Activated CD4-positive, alpha-beta T cell treated with anti-CD3 and anti-CD28 coated beads for 4 hours (primary cell): Measurements from ENCODE around the gene CCDC78.

ENCODE experiments used
- DNase-seq, 2 donors: peaks; one replicate each; pipeline ENCODE4 v3.0.0-alpha.2; 2020

CCDC78 gene

DNA sequence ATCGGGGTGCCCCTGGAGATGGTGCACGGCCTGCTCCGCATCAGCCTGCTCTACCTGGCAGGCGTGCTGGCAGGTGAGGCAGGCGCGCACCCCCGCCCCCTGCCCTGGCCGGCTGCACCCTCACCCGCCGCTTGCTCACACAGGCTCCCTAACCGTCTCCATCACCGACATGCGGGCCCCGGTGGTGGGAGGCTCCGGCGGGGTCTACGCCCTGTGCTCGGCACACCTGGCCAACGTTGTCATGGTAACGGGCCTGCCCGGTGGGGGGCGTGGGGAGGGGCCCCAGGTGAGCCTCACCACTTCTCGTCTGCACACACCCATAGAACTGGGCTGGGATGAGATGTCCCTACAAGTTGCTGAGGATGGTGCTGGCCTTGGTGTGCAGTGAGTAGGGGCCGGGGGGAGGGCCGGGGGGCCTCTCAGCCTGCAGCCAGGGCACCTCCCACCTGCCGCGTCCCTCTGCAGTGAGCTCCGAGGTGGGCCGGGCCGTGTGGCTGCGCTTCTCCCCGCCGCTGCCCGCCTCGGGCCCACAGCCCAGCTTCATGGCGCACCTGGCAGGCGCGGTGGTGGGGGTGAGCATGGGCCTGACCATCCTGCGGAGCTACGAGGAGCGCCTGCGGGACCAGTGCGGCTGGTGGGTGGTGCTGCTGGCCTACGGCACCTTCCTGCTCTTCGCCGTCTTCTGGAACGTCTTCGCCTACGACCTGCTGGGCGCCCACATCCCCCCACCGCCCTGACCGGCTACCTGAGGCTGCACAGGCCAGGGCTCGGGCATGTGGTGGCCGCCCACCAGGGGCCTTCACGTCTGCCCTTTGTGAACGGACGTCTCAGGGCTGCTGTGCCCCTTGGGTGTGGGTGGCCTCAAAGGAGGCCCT, 48.7 kb downstream of the CCDC78 start:
- no peak for DNase-seq

DNA sequence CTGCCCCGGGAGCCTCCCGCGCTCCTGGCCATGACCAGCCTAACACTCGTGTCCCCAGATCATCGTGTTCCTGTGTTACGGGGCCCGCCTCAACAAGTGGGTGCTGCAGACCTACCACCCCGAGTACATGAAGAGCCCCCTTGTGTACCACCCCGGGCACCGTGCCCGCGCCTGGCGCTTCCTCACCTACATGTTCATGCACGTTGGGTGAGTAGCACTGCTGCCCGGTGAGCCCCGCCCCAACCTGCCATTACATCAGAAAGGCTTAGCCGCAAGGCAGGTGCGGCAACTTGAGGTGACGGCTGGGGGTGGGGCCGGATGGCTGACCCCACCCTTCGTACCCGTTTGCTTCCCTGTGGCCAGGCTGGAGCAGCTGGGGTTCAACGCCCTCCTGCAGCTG, 49.3 kb downstream of the CCDC78 start:
- no peak for DNase-seq

DNA sequence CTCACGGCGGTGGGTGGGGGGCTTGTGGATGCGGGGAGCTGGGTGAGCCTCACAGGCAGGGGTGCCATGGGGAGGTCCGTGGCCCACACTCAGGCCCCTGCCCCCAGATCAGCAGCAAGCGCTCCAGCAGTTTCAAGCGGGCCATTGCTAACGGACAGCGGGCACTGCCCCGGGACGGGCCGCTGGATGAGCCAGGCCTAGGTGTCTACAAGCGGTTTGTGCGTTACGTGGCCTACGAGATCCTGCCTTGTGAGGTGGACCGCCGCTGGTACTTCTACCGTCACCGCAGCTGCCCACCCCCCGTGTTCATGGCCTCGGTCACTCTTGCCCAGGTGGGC, 49.7 kb downstream of the CCDC78 start:
- no peak for DNase-seq

DNA sequence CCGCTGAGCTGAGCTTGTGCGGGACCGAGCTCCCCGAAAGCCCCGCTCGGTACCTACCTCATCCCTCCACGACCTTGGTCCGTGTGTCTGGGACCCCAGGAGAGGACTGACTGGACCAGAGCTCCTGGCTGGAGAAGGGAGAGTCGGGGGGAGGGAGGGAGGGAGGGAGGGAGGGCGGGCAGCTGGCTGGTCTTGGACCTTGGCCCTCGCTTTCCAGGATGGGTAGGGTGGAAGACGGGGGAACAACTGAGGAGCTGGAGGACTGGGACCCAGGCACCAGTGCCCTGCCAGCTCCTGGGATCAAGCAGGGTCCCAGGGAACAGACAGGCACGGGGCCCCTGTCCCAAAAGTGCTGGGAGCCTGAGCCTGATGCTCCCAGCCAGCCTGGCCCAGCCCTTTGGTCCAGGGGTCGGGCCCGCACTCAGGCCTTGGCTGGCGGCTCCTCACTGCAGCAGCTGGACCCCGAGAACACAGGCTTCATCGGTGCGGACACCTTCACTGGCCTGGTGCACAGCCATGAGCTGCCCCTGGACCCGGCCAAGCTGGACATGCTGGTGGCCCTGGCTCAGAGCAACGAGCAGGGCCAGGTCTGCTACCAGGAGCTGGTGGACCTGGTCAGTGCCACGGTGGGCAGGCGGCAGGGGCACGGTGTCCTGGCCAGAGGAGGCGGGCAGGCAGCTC, 50.2 kb downstream of the CCDC78 start:
- DNase-seq = no peak

DNA sequence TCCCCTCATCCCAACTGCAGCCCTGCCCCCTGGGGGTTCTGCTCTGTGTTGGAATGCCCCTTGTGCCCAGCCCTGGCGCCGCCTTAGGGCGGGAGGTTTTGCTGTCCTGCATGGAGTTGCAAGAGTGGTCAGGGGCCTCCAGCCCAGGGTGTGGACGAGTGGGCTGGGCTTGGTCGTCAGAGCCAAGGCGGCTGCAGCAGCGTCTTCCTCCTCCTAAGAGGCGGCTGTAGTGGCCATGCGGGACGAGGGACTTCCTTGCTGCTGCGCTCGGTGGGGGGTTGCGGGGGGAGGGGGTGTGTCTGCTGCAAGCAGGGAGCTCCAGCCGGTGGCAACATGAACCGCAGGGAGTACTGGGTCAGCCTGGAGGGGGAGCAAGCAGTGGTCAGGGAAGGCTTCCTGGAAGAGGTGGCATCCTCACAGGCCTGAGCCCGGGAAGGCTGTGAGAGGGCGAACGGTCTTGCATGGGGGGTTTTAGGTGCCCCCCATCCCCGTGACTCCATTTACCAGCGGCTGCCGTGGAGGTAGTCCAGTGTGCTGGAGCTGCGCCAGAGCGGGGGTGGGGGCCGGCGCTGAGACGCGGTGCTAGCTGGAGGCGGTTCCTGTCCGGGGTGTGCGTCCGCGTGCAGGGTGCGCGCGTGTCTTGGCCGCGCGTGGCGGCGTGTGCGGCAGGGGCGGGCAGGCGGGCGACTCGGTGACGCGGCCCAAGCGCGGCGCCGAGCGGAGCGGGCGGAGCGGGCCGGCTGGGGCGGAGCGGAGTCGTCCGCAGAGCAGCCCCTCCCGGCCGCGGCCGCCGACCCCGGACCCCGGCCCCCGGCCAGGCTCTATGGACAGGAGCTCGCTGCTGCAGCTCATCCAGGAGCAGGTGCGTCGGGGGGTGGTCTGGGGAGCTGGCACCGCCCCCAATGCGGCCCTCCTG, 51.0 kb downstream of the CCDC78 start, which contains the start of gene RHBDL1:
Gene RHBDL1, plus strand, starts transcription at position 704 of the 916 bp plus-strand sequence. Its CDS starts 120 bp downstream, at position 824.
- no peak for DNase-seq

DNA sequence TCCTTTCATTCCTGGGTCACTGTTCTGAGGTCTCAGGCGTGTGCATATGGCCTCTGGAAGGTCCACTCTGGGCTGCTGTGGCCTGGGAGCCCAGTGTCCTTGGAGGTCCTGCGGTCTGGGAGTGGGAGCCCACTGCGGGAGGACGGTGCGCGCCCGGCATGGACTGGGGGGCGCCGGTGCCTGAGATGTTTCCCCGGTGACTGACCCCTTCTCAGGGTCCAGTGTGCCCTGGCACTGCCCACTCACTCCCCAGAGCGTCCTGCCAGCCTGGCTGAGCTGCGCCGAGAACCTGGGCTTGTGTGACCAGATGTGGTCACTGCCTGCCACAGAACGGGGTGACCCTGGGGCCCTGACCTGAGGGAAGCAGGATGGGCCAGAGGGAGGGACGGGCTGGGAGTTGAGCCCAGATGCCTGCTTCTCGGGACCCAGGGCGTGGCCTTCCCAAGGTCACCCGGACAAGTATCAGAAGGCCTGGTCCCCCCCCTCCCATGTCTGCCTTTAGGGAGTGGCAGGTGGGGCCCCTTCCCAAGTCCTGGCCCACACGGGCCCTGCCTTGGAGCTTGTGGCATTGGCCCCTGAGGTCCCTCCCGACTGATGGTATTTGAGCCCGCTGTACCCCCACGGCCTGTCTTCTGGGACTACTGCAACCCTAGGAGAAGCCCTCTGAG, 51.9 kb downstream of the CCDC78 start:
- DNase-seq = no peak

- DNase-seq = no peak
These were observed 52.7 kb downstream of the CCDC78 start for GRCh38 chr16:673399-673991.

DNA sequence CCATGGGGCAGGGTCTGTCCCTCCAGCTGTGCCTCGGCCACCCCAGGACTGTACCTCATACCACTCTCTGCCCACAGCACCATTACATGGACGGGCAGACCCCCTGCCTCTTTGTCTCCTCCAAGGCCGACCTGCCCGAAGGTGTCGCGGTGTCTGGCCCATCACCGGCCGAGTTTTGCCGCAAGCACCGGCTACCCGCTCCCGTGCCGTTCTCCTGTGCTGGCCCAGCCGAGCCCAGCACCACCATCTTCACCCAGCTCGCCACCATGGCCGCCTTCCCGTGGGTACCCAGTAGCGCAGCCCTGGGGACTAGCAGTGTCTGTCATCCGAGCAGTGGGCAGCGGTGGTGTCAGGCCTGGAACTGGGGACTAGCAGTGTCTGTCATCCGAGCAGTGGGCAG, 53.4 kb downstream of the CCDC78 start:
- DNase-seq = no peak
